Smooth muscle cell (in vitro differentiated cells): ENCODE measurements around the gene CEP89. TPM values are rescaled to one million over a fixed set of nuclear protein-coding genes. Genes with fewer than 3 reads are reported as not detected.
"Not testable (repeated sequence)": the region's sequence is repeated elsewhere in the genome, so short reads cannot be mapped to it uniquely, and the experiment has no call there.

Experiments
- DNase-seq: peaks from one replicate; lab custom pipeline; 2025; ENCODE audit not compliant: unreplicated experiment; lab: John Stamatoyannopoulos, UW
- H2AFZ ChIP-seq: fragments of 200-600 bp; sonication (generic); 2 replicates; pipeline ENCODE4 v1.6.0; 2016; ENCODE audit warnings: antibody characterized with exemption, low read depth, mild to moderate bottlenecking
- H3F3A ChIP-seq: fragments of 200-600 bp; sonication (generic); 2 replicates; pipeline ENCODE4 v1.6.0; 2017; ENCODE audit warnings: antibody characterized with exemption, low read depth
- H3K27ac ChIP-seq: fragments of 200-600 bp; sonication (generic); 2 replicates; pipeline ENCODE4 v1.5.1; 2016; ENCODE audit warnings: low read depth, mild to moderate bottlenecking
- H3K27me3 ChIP-seq: fragments of 200-600 bp; sonication (generic); 2 replicates; pipeline ENCODE4 v1.6.1; 2016; ENCODE audit warnings: low read depth, mild to moderate bottlenecking
- H3K36me3 ChIP-seq: fragments of 200-600 bp; sonication (generic); 2 replicates; pipeline ENCODE4 v1.5.1; 2016; ENCODE audit warnings: low read depth
- H3K4me1 ChIP-seq: fragments of 200-600 bp; sonication (generic); 2 replicates; pipeline ENCODE4 v1.5.1; 2016; ENCODE audit warnings: low read depth
- H3K4me2 ChIP-seq: fragments of 200-600 bp; sonication (generic); 2 replicates; pipeline ENCODE4 v1.6.0; 2016; ENCODE audit warnings: mild to moderate bottlenecking
- H3K4me3 ChIP-seq: fragments of 200-600 bp; sonication (generic); 2 replicates; pipeline ENCODE4 v1.5.1; 2016; ENCODE audit warnings: mild to moderate bottlenecking
- H3K79me2 ChIP-seq: fragments of 200-600 bp; sonication (generic); 2 replicates; pipeline ENCODE4 v1.6.0; 2016; ENCODE audit warnings: low read depth, mild to moderate bottlenecking
- H3K9ac ChIP-seq: fragments of 200-600 bp; sonication (generic); 2 replicates; pipeline ENCODE4 v1.6.0; 2016; ENCODE audit warnings: low read depth
- H3K9me3 ChIP-seq: fragments of 200-600 bp; sonication (generic); replicated peaks from 2 replicates; pipeline ENCODE4 v1.5.1; 2016; ENCODE audit warnings: low read depth
- H4K20me1 ChIP-seq: fragments of 200-600 bp; sonication (generic); 2 replicates; pipeline ENCODE4 v1.6.0; 2016; ENCODE audit warnings: low read depth
- CTCF ChIP-seq: fragments of 200-600 bp; sonication (generic); IDR thresholded peaks from 2 replicates; pipeline ENCODE4 v1.5.1; 2017; ENCODE audit warnings: borderline replicate concordance, mild to moderate bottlenecking, antibody characterized with exemption; ENCODE audit not compliant: insufficient read depth, poor library complexity, severe bottlenecking
- WGBS: methylation state at CpG from one replicate; pipeline ENCODE4 v1.1.7; 2016; ENCODE audit warnings: low lambda C conversion rate; 5-methylcytosine and 5-hydroxymethylcytosine counted together
- polyA plus RNA-seq: library from polyadenylated mRNA; unstranded; fragments of >200 nt; fragmentation: Nextera tagmentation; extraction: Ambion mirVana; gene quantifications from 2 replicates; pipeline ENCODE4 v1.2.1, GENCODE V29; 2016
- total RNA-seq: library from RNA; depleted of rRNA; stranded (reverse); fragments of >200 nt; gene quantifications from 2 replicates; pipeline ENCODE4 v1.2.3, GENCODE V29; 2014

Gene CEP89
- total and polyA plus RNA-seq, 2 experiments from 2014 or later: 11.7 to 19.6 TPM

- WGBS: 88% methylated on average over 7 of the region's 7 CpGs
- H3K4me2 ChIP-seq: no peak overlapping the region
- H3K27ac ChIP-seq: no peak overlapping the region
- no peaks in the 10 kb centered on the region for H3F3A ChIP-seq
- no peaks in the 10 kb centered on the region for H3K27me3 ChIP-seq
- H2AFZ ChIP-seq: no peak overlapping the region
- H3K9ac ChIP-seq: no peak overlapping the region
- DNase-seq: no peak
- no peaks in the 10 kb centered on the region for H3K4me1 ChIP-seq
- no peak overlapping the region for H3K4me3 ChIP-seq
- H3K79me2 ChIP-seq: no peaks in the 10 kb centered on the region
- TF ChIP-seq CTCF: no peak
- H3K36me3 ChIP-seq: no peaks in the 10 kb centered on the region
- H3K9me3 ChIP-seq: no peaks in the 10 kb centered on the region
- H4K20me1 ChIP-seq: no peaks in the 10 kb centered on the region
Observed at GRCh38 chr19:32837531-32837930, 134.2 kb downstream of the CEP89 start.

GRCh38 chr19:32833388-32833787 is 138.4 kb downstream of the CEP89 start:
- not testable (repeated sequence) for H3K36me3 ChIP-seq, H3F3A ChIP-seq, H3K27me3 ChIP-seq, H3K4me1 ChIP-seq, DNase-seq, H3K4me2 ChIP-seq, H3K9ac ChIP-seq, H4K20me1 ChIP-seq, H3K79me2 ChIP-seq, H3K27ac ChIP-seq, H2AFZ ChIP-seq, H3K9me3 ChIP-seq, H3K4me3 ChIP-seq
- WGBS: 96% methylated on average over 7 of the region's 7 CpGs

- H3F3A ChIP-seq, H3K4me2 ChIP-seq, H3K27me3 ChIP-seq, H3K9me3 ChIP-seq, H3K36me3 ChIP-seq, H2AFZ ChIP-seq, H3K4me1 ChIP-seq, H4K20me1 ChIP-seq, H3K27ac ChIP-seq, H3K4me3 ChIP-seq, H3K9ac ChIP-seq, H3K79me2 ChIP-seq, DNase-seq: not testable (repeated sequence)
- WGBS: 98% methylated on average over 7 of the region's 7 CpGs
Observed at GRCh38 chr19:32832825-32833224, 138.9 kb downstream of the CEP89 start.

- not testable (repeated sequence) for H3K4me1 ChIP-seq, H3K27me3 ChIP-seq, H3K4me3 ChIP-seq, DNase-seq, H3K79me2 ChIP-seq, H3K27ac ChIP-seq, H4K20me1 ChIP-seq, H3F3A ChIP-seq, H2AFZ ChIP-seq, H3K36me3 ChIP-seq, H3K4me2 ChIP-seq, H3K9ac ChIP-seq, H3K9me3 ChIP-seq
- 98% methylated on average over 12 of the region's 12 CpGs for WGBS
Observed at GRCh38 chr19:32832094-32832493, 139.7 kb downstream of the CEP89 start.

- Histone ChIP-seq H3K27ac (no peak overlapping the region), H3K27me3 (no peaks in the 10 kb centered on the region), H3K4me3 (no peak overlapping the region), H3K79me2 (no peaks in the 10 kb centered on the region), H2AFZ (no peak overlapping the region), H3K36me3 (no peaks in the 10 kb centered on the region), H3K4me2 (no peak overlapping the region), H3F3A (no peaks in the 10 kb centered on the region), H4K20me1 (no peaks in the 10 kb centered on the region), H3K4me1 (no peaks in the 10 kb centered on the region), H3K9me3 (no peaks in the 10 kb centered on the region), H3K9ac (no peak overlapping the region)
- no peak for TF ChIP-seq CTCF
- 99% methylated on average over 5 of the region's 5 CpGs for WGBS
- no peak for DNase-seq
Observed at GRCh38 chr19:32831611-32832010, 140.1 kb downstream of the CEP89 start.
